ENCODE measurements around the gene NUDT3. TPM values are rescaled to one million over a fixed set of nuclear protein-coding genes. Genes with fewer than 3 reads are reported as not detected.

Gene NUDT3
- total and polyA plus RNA-seq, 9 of the 15 experiments (the other 6 are each of a cell fraction or from before 2014, with no cell fraction given) = 5.4 to 81.2 (median 56.4) TPM

DNA sequence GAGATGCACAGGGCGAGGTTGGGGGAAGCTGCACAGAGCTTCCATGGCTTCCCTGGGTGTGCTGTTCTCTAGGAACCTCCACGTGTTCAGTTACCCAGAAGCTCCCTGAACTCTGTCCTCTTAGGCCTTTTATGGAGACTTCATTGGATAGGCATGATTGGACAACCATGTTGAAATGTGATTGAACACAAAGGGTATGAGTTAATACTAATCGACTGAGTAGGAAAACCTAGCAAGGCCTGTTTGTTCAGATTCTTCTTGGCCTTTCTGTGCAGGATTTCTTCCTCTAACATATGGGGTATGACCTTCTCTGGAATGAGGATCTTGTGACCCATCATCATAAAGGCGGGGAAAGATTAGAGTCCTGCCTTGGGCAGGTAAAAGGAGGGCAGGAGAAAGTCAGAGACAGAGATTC, 73.0 kb downstream of the NUDT3 start (continued):
- TF ChIP-seq, protein P1, sequence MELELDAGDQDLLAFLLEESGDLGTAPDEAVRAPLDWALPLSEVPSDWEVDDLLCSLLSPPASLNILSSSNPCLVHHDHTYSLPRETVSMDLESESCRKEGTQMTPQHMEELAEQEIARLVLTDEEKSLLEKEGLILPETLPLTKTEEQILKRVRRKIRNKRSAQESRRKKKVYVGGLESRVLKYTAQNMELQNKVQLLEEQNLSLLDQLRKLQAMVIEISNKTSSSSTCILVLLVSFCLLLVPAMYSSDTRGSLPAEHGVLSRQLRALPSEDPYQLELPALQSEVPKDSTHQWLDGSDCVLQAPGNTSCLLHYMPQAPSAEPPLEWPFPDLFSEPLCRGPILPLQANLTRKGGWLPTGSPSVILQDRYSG (tag; conservative IDR thresholded peaks at IDR 0.05; ENCODE audit: low read depth) = 0 out of 2 replicates have a peak, but pooled peaks have one; percentile 74
- TF ChIP-seq, protein P2, sequence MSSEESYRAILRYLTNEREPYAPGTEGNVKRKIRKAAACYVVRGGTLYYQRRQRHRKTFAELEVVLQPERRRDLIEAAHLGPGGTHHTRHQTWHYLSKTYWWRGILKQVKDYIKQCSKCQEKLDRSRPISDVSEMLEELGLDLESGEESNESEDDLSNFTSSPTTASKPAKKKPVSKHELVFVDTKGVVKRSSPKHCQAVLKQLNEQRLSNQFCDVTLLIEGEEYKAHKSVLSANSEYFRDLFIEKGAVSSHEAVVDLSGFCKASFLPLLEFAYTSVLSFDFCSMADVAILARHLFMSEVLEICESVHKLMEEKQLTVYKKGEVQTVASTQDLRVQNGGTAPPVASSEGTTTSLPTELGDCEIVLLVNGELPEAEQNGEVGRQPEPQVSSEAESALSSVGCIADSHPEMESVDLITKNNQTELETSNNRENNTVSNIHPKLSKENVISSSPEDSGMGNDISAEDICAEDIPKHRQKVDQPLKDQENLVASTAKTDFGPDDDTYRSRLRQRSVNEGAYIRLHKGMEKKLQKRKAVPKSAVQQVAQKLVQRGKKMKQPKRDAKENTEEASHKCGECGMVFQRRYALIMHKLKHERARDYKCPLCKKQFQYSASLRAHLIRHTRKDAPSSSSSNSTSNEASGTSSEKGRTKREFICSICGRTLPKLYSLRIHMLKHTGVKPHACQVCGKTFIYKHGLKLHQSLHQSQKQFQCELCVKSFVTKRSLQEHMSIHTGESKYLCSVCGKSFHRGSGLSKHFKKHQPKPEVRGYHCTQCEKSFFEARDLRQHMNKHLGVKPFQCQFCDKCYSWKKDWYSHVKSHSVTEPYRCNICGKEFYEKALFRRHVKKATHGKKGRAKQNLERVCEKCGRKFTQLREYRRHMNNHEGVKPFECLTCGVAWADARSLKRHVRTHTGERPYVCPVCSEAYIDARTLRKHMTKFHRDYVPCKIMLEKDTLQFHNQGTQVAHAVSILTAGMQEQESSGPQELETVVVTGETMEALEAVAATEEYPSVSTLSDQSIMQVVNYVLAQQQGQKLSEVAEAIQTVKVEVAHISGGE (CRISPR knock-in tag; IDR thresholded peaks at IDR 0.05) = peak in 1 of 3 experiments; percentile 57; a peak in 1 of 6 replicates
- TF ChIP-seq ZNF583 (CRISPR knock-in tag; IDR thresholded peaks at IDR 0.05) (peak; percentile 15; the same call in 1 of the 2 replicates), SIRT6 (IDR thresholded peaks at IDR 0.05; ENCODE audit: low read depth, low read length) (no peak), L3MBTL2 (IDR thresholded peaks at IDR 0.05) (peak; percentile 47; the same call in 1 of the 2 replicates), MECOM (CRISPR knock-in tag; IDR thresholded peaks at IDR 0.05) (0 out of 2 replicates have a peak, but pooled peaks have one; percentile 57)
- TF ChIP-seq, protein P3, sequence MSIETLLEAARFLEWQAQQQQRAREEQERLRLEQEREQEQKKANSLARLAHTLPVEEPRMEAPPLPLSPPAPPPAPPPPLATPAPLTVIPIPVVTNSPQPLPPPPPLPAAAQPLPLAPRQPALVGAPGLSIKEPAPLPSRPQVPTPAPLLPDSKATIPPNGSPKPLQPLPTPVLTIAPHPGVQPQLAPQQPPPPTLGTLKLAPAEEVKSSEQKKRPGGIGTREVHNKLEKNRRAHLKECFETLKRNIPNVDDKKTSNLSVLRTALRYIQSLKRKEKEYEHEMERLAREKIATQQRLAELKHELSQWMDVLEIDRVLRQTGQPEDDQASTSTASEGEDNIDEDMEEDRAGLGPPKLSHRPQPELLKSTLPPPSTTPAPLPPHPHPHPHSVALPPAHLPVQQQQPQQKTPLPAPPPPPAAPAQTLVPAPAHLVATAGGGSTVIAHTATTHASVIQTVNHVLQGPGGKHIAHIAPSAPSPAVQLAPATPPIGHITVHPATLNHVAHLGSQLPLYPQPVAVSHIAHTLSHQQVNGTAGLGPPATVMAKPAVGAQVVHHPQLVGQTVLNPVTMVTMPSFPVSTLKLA (conservative IDR thresholded peaks at IDR 0.05) = peak; percentile 9 to 34; a peak in 2 of 4 replicates
